ENCODE measurements around the gene GMEB2. TPM values are rescaled to one million over a fixed set of nuclear protein-coding genes. Genes with fewer than 3 reads are reported as not detected.

The GMEB2 gene
- total RNA-seq, 2 donors from 2014 or later = 18.4 to 27.9 TPM

- H3K36me3 ChIP-seq = peaks cover 0 to 9% of the 10 kb centered on the region in 2 donors
- intact Hi-C loops (cut with DNase I) = no loop called here
- no peaks in the 10 kb centered on the region for H3K9me3 ChIP-seq
- no peak overlapping the region for H3K27ac ChIP-seq
- WGBS = 92% methylated on average over 26 of the region's 28 CpGs
- H3K4me3 ChIP-seq = no peak overlapping the region
- no peak for DNase-seq (ENCODE audit: low spot score)
- TF ChIP-seq POLR2AphosphoS5 (IDR thresholded peaks at IDR 0.05) (no peak), CTCF (IDR thresholded peaks at IDR 0.05) (no peak), POLR2A (IDR thresholded peaks at IDR 0.05) (no peak)
- no peaks in the 10 kb centered on the region for H3K4me1 ChIP-seq (replicated peaks)
- H3K27me3 ChIP-seq (replicated peaks; ENCODE audit: insufficient read depth) = no peaks in the 10 kb centered on the region
Observed at GRCh38 chr20:63591786-63592355, 35.0 kb downstream of the GMEB2 start.

GRCh38 chr20:63591147-63591533, 35.8 kb downstream of the GMEB2 start:
- Histone ChIP-seq H3K4me1 (replicated peaks) (no peaks in the 10 kb centered on the region), H3K27me3 (replicated peaks; ENCODE audit: insufficient read depth) (no peaks in the 10 kb centered on the region), H3K9me3 (no peaks in the 10 kb centered on the region), H3K36me3 (peaks cover 0 to 9% of the 10 kb centered on the region in 2 donors), H3K4me3 (no peak overlapping the region), H3K27ac (no peak overlapping the region)
- no peak for DNase-seq (ENCODE audit: low spot score)
- no peak for TF ChIP-seq CTCF (IDR thresholded peaks at IDR 0.05)
- intact Hi-C loops (cut with DNase I) = no loop called here
- WGBS = 90% methylated on average over 4 of the region's 4 CpGs

- intact Hi-C loops (cut with DNase I) = no loop called here
- Histone ChIP-seq H3K4me3 (no peak overlapping the region), H3K4me1 (replicated peaks) (no peaks in the 10 kb centered on the region), H3K27me3 (replicated peaks; ENCODE audit: insufficient read depth) (no peaks in the 10 kb centered on the region), H3K27ac (peak overlapping the region in 1 of 2 donors; percentile 80), H3K36me3 (peaks cover 0 to 9% of the 10 kb centered on the region in 2 donors), H3K9me3 (no peaks in the 10 kb centered on the region)
- 95% methylated on average over 52 of the region's 52 CpGs for WGBS
- DNase-seq (ENCODE audit: low spot score) = no peak
- TF ChIP-seq POLR2AphosphoS5 (IDR thresholded peaks at IDR 0.05) (no peak), POLR2A (IDR thresholded peaks at IDR 0.05) (no peak), CTCF (IDR thresholded peaks at IDR 0.05) (no peak)
Observed at GRCh38 chr20:63590218-63591146, 36.4 kb downstream of the GMEB2 start.

- TF ChIP-seq POLR2A (IDR thresholded peaks at IDR 0.05) (no peak), CTCF (IDR thresholded peaks at IDR 0.05) (no peak), POLR2AphosphoS5 (IDR thresholded peaks at IDR 0.05) (no peak)
- intact Hi-C loops (cut with DNase I) = no loop called here
- Histone ChIP-seq H3K4me1 (replicated peaks) (no peaks in the 10 kb centered on the region), H3K9me3 (no peaks in the 10 kb centered on the region), H3K27ac (peak overlapping the region; percentile 41 to 80), H3K4me3 (no peak overlapping the region), H3K27me3 (replicated peaks; ENCODE audit: insufficient read depth) (no peaks in the 10 kb centered on the region), H3K36me3 (peaks cover 0 to 9% of the 10 kb centered on the region in 2 donors)
- 86% methylated on average over 38 of the region's 38 CpGs for WGBS
- DNase-seq (ENCODE audit: low spot score) = no peak
Observed at GRCh38 chr20:63589261-63590217, 37.4 kb downstream of the GMEB2 start.
